Measurements from ENCODE around the gene TBC1D14.

The TBC1D14 gene, protein sequence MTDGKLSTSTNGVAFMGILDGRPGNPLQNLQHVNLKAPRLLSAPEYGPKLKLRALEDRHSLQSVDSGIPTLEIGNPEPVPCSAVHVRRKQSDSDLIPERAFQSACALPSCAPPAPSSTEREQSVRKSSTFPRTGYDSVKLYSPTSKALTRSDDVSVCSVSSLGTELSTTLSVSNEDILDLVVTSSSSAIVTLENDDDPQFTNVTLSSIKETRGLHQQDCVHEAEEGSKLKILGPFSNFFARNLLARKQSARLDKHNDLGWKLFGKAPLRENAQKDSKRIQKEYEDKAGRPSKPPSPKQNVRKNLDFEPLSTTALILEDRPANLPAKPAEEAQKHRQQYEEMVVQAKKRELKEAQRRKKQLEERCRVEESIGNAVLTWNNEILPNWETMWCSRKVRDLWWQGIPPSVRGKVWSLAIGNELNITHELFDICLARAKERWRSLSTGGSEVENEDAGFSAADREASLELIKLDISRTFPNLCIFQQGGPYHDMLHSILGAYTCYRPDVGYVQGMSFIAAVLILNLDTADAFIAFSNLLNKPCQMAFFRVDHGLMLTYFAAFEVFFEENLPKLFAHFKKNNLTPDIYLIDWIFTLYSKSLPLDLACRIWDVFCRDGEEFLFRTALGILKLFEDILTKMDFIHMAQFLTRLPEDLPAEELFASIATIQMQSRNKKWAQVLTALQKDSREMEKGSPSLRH

DNA sequence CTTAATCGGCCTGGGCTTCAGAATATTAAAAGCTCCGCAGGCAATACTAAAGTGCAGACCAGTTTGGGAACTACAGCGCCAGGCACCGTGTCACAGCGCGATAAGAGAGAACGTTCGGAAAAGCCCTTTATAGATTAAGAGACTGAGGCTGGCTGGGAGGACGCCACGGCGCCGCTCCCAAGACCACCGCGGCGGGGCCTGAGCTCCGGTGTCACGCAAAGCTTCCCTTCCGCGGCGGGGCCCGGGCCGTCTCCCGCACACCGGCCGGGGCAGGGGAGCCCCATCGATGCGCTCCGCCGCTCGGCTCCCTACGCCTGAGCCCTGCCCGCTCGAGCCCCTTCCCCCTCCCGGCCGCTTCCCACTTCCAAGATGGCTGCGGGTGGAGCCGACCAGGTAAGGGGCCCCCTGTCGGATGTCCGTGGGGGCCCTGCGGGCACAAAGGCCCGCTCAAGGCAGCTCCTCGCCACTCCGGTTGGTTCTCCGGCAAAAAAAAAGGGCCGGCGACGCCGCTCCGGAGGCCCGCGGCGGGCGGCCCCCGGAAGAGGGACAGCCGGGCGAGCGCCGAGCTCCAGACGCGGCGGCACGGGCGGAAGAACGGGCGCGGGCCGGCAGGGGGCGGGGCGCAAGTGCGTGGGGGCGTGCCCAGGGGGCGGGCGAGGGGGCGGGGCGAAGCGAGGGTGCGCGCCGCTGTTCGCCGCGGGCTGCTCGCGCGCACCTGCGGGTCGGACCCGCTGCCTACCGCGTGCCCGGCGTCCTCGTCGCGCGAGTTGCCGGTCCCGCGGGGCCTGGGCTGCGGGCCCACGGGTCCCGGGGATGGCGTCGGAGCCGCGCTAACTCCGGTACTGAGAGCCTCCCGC, at the start of gene TBC1D14:
TBC1D14 (plus strand) TSS at position 714 of the 857 bp plus-strand sequence. CDS start 13,564 bp downstream, outside the sequence.
- peak; percentile 73 for DNase-seq (ENCODE audit: low spot score)

DNA sequence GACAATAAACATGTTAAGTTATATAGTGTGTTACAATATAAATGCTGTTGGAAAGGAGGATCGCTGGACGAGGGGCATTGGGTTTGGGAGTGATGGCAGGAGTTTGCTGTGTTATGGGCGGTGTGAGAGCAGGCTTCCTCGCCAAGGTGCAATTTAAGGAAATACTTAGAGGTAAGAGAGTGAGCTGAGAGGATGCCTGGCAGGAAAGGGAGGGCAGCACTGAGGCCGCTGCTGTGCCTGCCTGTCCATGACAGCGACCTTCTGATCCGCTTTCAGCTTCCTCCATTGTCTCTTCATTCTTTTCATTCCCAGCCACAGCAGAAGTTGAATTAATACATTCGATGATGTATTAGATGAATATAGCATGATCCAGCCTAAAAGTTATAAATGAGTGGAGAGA, 41.2 kb upstream of the TBC1D14 start:
- DNase-seq (ENCODE audit: low spot score): no peak

DNA sequence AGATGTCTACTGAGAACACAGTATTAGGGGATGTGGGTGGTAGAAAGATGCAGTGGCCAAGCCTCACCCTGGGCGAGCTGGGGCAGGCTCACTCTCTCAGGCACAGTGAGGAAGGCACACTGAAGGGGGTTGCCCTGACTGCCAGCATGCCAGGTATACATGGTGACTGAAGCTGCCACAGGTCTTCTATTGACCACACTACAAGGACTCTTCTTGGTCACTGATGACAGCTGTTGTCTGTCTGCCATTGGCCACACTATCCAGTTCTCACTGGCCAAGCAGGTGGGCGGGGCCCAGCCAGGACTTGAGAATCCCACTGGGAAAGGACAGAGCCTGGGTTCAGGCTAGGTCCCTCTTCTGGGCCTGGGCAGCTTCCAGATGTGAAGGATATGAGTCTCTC, 39.7 kb upstream of the TBC1D14 start:
- no peak for DNase-seq (ENCODE audit: low spot score)

DNA sequence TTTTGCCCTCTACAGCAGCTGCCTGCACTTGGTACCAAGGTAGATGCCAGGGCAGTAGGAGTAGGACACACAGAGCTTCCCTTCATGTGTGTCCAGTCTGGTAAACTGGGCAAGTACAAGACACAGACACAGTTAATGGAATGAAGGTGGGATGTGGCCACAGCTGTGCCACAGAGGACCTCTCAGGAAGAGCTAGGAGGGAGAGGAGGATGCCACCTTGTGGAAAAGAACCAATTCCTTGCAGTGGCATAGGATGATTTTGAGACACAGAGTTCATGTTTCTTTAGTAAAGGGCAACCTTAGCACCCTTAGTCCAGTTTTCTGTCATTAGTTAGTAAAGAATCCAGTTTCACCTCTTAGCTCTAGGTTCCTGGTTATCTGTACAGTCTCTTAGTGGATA, 36.3 kb upstream of the TBC1D14 start:
- no peak for DNase-seq (ENCODE audit: low spot score)

DNA sequence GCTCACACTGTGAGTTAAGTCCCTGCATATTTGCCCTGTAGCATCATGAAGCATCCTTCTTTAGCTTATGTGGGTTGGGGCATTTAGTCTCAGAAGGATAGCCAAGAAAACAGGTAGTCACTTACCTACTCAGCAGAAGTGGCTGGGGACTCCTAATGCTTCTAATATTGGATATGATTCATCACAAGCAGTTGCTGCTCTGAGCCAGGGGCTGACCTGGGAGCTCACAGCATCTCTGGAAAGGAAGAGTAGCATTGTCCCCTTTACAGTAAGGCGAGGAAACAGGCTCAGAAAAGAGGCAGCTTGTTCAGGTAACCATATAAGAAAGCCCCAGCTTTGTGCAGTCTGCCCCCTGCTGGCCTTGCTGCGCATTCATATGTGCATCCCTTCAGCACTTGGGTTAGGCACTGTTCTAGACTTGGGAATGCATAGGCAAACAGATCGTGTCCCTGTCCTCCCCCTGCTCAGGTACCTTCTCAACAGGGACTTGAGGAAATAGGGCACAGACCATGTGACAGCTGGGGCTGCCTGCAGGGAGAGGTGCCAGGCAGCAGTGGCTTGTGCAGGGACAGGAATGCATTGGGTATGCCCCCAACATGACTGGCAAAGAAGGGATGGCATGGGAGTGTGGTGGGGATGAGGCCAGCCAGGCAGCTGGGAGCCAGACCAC, 35.7 kb upstream of the TBC1D14 start:
- DNase-seq (ENCODE audit: low spot score): peak; percentile 15

DNA sequence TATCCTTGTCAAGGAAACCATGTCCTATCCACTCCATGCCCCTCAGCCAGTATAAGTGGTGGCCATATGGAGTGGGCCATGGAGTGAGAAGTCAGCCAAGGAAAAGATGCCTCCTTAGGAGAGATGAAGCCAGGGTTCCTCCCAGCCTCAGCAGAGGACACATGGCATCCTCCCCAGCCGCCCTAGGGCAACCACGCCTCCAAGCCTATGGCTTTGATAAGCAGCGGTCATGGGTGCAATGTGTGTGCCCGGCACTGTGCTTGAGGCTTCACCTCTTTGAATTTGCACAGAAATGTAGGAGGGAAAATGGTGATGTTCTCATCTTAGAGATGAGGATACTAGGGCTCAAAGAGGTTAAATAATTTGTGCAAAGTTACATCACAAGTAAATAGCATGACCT, 34.6 kb upstream of the TBC1D14 start:
- no peak for DNase-seq (ENCODE audit: low spot score)

DNA sequence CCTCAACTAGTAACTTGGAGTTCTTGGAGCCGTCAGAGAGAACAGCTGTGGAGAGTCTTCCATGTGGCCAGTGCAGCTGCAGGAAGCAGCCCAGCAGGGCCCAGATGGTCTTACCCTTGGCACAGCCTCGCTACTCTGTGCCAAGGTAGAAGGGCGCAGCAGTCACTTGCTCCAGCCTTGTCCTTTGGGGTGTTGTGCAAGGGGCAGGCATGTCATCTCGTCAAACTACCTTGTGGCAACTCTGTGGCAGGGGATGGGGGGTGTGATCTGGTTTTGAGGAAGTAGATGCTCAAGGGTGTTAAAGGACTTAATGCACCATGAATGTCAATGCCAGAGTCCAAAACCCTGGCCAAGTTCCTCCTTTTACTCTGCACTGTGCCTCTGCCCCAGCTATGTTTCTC, 34.2 kb upstream of the TBC1D14 start:
- DNase-seq (ENCODE audit: low spot score): no peak

DNA sequence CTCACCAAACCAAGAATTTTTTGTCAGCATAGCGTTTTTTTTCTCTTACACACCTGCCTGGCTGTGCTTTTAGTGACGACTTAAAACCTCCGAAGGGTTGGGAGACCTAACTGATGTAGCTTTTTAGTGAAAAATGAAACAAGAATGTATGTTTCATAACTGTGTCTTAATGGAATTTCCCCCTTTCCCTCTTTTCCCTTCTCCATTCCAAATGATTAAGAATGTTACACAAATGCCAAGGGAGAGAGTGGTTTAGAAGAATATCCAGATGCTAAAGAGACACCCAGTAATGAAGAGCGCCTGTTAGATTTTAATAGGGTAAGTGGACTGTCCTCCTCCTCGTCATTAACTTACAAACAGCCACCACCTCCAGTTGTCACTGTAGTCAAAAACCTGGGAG, 33.2 kb upstream of the TBC1D14 start:
- no peak for DNase-seq (ENCODE audit: low spot score)

DNA sequence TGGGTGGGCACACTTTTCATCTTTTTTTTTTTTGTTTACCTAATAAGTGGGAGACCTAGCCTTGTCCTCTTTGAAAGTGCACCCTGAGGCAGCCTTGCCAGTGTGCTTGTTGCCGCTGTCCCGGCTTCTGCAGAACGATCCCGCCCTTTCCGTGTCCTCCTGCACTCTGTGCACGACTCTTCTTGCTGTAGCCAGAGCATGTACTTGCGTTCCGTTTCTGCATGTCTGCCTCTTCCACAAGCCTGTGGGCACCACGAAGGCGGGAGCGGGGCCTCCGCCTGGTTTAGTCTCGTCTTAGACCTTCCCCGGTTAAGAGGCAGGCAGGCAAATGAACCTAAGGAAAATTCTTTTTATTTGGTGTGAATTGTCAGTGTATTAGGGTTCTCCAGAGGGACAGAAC, 32.6 kb upstream of the TBC1D14 start:
- DNase-seq (ENCODE audit: low spot score): no peak

DNA sequence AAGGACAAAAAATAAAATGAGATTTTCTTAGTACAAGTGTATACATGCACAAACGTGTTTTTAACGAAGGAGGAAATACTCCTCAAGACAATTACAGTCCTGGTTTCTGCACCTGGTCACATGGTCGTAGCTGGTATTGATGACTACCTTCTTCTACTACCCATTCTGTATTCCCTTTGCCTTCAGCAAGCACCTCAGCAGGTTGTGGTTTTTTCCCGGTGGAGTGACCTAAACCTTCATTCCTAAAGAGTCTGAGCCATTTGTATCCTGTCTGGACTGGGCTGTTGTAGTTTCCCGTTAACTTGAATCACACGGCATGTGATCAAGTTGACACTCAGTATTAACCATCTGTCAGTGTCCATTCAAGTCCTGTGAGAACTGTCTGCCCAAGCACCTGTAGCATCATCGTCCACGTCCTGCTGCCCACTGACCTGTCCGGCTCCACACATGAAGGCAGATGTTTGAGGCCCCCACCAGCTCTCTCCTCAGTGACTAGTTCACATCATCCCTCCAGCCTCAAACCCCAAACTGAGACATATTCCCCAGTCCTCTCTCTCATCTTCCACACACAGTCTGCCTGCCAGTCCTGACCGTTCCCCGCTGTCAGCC, 31.1 kb upstream of the TBC1D14 start:
- DNase-seq (ENCODE audit: low spot score): no peak

DNA sequence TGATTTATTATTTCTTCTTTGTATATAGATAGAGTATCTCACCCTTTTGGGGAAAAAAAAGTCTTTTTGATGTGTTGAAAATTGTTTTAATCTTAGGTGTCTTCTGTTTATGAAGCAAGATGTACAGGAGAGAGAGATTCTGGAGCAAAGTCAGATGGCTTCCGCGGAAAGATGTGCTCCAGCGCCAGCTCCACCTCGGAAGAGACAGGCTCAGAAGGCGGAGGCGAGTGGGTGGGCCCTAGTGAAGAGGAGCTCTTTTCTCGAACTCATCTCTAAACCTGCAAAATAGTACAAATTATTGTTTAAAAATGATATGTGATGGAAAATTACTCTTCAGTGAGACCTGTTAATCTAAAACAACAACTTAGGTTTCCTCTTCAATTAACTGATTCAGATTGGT, 28.9 kb upstream of the TBC1D14 start:
- DNase-seq (ENCODE audit: low spot score): no peak

DNA sequence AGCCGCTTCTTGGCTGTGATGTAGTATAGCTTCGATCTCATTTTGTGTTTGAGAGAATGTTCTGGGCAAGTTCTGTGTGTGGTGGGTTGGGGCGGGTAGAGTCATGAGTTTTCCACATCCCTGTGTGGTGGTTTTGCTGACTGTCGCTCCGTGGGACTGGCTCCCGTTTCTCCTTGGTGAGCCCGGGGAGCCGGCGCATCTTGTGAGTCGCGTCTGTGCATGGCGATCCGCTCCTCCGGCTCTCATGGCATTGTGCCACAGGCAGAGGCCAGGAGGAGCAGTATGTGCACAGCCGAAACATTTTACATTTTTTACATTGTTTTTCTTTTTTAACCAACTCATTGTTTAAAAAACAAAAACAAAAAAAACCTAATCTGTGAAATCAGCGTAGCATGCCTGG, 27.7 kb upstream of the TBC1D14 start:
- no peak for DNase-seq (ENCODE audit: low spot score)

DNA sequence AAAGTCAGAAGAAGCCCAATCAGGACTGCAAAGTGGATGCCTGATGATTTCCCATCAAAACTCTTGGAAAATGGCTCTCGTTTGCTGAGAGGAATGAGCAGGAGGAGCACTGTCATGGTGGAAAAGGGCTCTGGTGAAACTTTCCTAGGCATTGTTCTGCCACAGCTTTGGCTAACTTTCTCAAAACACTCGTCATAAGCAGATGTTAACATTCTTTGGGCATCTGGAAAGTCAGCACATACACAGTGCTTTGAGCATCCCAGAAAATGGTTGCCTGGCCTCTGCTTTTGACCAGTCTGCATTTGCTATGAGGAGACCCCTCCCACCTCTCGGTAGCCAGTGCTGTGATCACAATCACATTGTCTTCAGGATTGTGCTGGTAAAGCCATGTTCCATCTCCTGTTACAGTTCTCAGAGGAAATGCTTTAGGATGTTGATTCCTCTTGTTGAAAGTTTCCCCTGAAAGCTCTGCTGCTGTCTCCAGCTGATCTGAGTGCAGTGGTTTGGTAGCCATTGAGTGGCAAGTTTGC, 25.2 kb upstream of the TBC1D14 start:
- no peak for DNase-seq (ENCODE audit: low spot score)

DNA sequence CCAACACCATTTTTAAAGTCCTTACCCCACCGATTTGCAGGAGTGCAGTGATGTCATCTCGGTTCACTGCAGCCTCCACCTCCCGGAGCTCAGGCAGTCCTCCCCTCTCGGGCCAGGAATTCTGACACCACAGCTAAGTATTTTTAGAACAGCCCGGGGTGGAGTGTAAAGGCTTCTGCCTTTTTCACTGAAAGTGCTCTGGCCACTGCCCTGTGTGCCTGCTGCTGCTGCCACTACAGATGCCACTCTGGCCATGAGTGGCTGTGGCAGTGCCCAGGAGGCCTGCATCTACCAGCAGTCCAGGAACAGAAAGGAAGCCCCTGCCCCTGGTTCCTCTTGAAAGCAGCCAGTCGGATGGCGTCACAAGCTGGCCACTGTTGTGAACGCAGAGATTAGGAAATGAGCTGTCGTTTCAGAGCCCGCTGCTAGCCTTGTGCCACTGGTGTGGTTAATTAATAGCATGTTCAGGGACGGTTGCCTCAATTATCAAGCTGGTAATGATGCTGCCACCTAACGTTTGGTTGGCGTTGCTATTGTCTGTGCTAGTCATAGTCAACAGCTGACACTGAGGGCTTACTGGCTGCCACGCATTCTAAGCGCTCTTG, 23.6 kb upstream of the TBC1D14 start:
- DNase-seq (ENCODE audit: low spot score): no peak

DNA sequence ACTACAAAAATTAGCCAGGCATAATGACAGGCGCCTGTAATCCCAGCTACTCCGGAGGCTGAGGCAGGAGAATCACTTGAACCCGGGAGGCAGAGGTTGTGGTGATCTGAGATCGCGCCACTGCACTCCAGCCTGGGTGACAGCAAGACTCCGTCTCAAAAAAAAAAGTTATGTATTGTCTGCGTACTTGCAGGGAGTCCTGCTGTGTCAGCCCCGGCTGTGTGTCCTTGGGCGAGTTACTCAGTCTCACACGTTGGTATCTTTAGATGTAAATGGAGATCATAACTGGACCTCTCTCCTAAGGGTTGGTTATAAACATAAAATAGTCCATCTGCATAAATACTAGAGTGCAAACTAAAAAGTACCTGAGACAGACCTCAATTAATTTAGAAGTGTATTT, 22.7 kb upstream of the TBC1D14 start:
- no peak for DNase-seq (ENCODE audit: low spot score)

DNA sequence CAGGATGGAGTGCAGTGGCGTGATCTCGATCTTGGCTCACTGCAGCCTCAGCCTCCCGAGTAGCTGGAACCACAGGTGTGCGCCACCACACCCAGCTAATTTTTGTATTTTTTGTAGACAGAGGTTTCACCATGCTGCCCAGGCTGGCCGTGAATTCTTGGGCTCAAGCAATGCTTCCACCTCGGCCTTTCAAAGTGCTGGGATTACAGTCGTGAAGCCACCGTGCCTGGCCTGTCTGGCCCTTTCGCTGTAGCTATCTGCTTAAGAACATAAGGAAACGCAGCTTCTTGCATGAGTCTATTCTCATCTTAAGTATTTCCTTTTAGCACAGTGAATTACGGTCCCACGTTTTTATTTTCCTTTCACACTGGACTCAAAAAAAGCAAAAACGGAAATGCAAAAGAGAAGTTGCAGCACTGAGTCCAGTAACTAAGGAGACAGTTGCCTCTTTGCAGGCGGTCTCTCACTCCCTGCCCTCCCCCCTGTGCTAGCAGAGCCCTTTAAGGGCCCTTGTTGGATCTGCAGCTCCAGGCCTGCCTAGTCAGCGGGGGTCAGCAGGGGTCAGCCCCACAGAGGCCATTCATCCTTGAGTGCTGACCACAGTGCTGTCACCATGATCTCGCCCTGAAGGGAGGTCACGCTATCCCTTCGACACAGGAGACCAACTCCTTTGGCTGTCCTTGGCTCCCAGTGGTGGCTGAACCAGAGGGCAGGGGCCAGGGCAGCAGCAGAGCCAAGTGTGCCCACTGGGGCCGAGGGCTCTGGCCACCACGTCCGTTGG, 21.8 kb upstream of the TBC1D14 start:
- DNase-seq (ENCODE audit: low spot score): no peak

DNA sequence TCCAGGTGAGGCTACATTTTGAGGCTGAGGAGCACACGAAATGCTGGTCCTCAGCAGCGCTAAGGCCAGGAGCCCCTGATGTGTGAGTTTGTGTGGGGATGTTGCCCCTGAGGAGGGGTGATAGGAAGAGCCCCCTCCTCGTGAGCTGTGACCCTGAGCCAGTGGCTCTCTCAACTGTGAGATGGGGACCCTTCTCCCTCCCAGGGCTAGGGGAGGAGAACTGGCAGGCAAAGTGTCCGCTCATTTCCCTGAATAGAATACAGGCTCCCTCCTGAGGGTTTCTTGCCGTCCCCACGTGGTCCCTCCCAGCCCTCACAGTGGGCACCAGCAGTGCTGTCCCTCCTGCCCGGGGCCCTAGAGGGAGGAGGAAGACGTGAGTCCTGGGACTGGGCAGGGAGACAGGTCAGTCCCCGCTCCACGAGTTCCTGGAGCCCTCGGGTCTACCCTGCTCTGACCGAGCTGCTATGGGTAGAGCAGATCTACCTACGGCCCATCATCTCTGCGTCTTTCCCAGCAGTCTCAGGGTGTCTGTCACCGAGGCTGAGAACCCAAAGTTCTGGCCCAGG, 21.0 kb upstream of the TBC1D14 start:
- no peak for DNase-seq (ENCODE audit: low spot score)

DNA sequence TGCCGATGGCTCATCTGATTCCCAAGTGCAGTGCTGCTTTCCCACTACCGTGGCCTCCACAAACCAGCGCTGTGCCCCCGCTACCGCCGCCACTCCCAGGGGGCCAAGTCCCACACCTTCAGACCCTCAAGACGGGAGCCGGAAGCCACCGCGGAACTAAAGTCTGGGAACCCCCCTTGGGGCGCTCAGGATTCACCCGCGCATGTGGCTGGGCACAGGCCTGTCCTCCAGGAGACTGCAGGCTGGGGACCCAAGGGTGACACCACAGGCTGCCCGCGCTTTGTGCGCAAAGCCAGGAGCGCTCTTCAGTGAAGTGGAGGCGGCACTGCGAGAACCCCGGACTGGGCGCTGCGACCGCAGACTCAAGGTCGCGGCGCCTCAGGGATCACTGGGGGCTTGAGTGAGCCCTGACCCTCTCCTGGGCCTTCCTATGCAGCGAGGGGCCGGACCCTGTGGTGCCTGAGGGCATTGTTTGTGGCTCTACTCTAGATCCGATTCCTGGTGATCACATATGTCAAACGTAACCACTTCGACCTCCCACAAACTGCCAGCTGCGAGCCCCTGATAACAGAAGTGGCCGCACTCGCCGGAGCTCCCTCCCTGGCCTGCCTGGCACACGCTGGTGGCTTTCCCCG, 20.4 kb upstream of the TBC1D14 start:
- DNase-seq (ENCODE audit: low spot score): no peak

DNA sequence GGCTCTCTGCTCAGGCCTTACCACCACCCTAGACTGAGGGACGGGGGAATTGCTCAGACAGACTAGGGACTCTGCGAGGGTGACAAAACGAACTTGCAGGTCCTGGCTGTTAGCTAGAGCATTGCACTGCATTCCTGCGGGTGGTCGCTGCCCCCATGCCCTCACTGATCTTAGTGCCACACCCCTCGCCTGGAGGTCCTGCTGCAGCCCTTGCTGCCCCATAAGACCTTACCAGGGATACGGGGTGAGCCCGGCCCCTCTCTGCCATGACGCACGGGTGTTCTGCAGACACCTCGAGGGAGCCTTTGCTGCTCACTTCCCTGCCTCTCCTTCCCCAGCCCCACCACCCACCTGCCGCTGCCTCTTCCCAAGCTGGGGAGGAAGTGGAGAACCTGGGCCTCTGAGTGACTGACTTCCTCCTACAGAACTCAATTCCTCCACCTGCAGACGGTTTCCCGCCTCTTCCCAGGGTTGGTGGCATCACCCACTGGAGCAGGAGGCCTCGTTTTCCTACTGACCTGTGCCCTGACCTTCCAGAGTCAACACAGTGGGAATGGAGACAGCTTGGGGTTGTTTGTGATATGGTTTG, 19.8 kb upstream of the TBC1D14 start:
- no peak for DNase-seq (ENCODE audit: low spot score)

Data from COLO829 (cell line).